ENCODE measurements around the gene CADM2.

Gene CADM2

GRCh38 chr3:85342915-85343314 is 384.1 kb downstream of the CADM2 start:
- no peak for DNase-seq

GRCh38 chr3:85355572-85355971 is 396.8 kb downstream of the CADM2 start:
- DNase-seq: no peak

- DNase-seq: no peak
Observed at GRCh38 chr3:85360742-85361387, 402.1 kb downstream of the CADM2 start.

- DNase-seq: no peak
Observed at GRCh38 chr3:85364296-85364909, 405.6 kb downstream of the CADM2 start.

GRCh38 chr3:85370341-85370740 is 411.6 kb downstream of the CADM2 start:
- no peak for DNase-seq

- DNase-seq: no peak
Observed at GRCh38 chr3:85376131-85376530, 417.3 kb downstream of the CADM2 start.

- DNase-seq: no peak
Observed at GRCh38 chr3:85377115-85377514, 418.3 kb downstream of the CADM2 start.

- DNase-seq: no peak
Observed at GRCh38 chr3:85384372-85384771, 425.6 kb downstream of the CADM2 start.

GRCh38 chr3:85387913-85388505 is 429.2 kb downstream of the CADM2 start:
- DNase-seq: no peak

GRCh38 chr3:85394424-85394823 is 435.6 kb downstream of the CADM2 start:
- DNase-seq: no peak

GRCh38 chr3:85397434-85397833 is 438.6 kb downstream of the CADM2 start:
- no peak for DNase-seq

- no peak for DNase-seq
Observed at GRCh38 chr3:85426121-85426520, 467.3 kb downstream of the CADM2 start.

- DNase-seq: no peak
Observed at GRCh38 chr3:85427467-85427866, 468.7 kb downstream of the CADM2 start.

- DNase-seq: no peak
Observed at GRCh38 chr3:85432081-85432480, 473.3 kb downstream of the CADM2 start.

GRCh38 chr3:85433319-85433718 is 474.5 kb downstream of the CADM2 start:
- DNase-seq: no peak

GRCh38 chr3:85455561-85456200 is 496.9 kb downstream of the CADM2 start:
- DNase-seq: no peak

- DNase-seq: no peak
Observed at GRCh38 chr3:85474241-85474640, 515.5 kb downstream of the CADM2 start.

GRCh38 chr3:85475346-85475745 is 516.6 kb downstream of the CADM2 start:
- no peak for DNase-seq

- no peak for DNase-seq
Observed at GRCh38 chr3:85476891-85477495, 518.2 kb downstream of the CADM2 start.

- DNase-seq: no peak
Observed at GRCh38 chr3:85481411-85482212, 522.8 kb downstream of the CADM2 start.

- no peak for DNase-seq
Observed at GRCh38 chr3:85482213-85482490, 523.4 kb downstream of the CADM2 start.

GRCh38 chr3:85483986-85484385 is 525.2 kb downstream of the CADM2 start:
- no peak for DNase-seq

GRCh38 chr3:85487375-85487774 is 528.6 kb downstream of the CADM2 start:
- no peak for DNase-seq
